ENCODE measurements around the gene GPC2. TPM values are rescaled to one million over a fixed set of nuclear protein-coding genes. Genes with fewer than 3 reads are reported as not detected.
"Not testable (repeated sequence)": the region's sequence is repeated elsewhere in the genome, so short reads cannot be mapped to it uniquely, and the experiment has no call there.

The GPC2 gene
- total RNA-seq, 1 donor from 2014 or later, result 0.77 TPM

DNA sequence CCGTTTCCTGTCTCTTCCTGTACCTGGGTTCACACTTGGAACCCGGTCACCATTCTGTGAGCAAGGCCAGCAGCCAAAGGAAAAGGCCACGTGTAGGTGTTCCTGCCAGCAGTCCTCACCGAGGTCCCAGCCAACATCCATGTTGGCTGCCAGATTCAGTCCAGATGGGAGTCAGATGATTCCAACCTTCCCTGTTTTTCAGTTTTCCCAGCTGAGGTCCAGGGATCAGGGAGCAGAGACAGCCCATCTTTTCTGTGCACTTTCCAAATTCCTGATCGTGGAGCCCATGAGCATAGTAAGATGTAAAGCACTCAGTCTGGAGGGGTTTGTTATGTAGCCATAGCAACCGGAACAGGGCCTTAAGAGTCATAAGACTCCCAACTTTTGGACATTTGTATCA, 38.7 kb upstream of the GPC2 start:
- no peak for ATAC-seq
- Histone ChIP-seq H3K4me1 (no peaks in the 10 kb centered on the region), H3K36me3 (no peaks in the 10 kb centered on the region), H3K9me3 (no peaks in the 10 kb centered on the region), H3K27ac (no peak overlapping the region), H3K4me3 (no peak overlapping the region), H3K27me3 (ENCODE audit: low read depth) (no peaks in the 10 kb centered on the region)
- TF ChIP-seq, protein P1, sequence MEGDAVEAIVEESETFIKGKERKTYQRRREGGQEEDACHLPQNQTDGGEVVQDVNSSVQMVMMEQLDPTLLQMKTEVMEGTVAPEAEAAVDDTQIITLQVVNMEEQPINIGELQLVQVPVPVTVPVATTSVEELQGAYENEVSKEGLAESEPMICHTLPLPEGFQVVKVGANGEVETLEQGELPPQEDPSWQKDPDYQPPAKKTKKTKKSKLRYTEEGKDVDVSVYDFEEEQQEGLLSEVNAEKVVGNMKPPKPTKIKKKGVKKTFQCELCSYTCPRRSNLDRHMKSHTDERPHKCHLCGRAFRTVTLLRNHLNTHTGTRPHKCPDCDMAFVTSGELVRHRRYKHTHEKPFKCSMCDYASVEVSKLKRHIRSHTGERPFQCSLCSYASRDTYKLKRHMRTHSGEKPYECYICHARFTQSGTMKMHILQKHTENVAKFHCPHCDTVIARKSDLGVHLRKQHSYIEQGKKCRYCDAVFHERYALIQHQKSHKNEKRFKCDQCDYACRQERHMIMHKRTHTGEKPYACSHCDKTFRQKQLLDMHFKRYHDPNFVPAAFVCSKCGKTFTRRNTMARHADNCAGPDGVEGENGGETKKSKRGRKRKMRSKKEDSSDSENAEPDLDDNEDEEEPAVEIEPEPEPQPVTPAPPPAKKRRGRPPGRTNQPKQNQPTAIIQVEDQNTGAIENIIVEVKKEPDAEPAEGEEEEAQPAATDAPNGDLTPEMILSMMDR (IDR thresholded peaks at IDR 0.05), result no peak
- intact Hi-C loops (cut with DNase I), result no loop called here
- DNase-seq, result no peak

DNA sequence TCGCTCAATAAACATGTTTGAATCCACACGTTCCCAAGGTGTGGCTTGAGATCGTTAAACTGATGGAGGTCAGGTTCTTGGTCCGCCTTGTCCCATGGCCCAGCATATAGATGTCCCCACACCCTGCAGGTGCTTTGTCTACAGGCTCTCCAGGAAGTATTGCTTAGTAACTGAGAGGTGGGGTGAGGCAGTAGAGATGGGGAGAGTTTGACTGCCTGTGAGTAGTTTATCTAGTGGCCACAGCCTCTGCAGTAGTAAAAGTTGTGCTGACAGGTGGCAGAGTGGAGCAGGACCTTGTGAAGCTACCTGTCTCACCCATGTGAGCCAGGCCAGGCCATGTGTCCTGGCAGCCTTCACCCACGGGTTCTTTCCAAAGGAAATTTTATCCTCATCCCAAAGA, 37.2 kb upstream of the GPC2 start:
- ATAC-seq; H3K27ac ChIP-seq; H3K4me1 ChIP-seq; H3K9me3 ChIP-seq; H3K4me3 ChIP-seq; DNase-seq; H3K27me3 ChIP-seq (ENCODE audit: low read depth); intact Hi-C loops (cut with DNase I); H3K36me3 ChIP-seq: not testable (repeated sequence)

DNA sequence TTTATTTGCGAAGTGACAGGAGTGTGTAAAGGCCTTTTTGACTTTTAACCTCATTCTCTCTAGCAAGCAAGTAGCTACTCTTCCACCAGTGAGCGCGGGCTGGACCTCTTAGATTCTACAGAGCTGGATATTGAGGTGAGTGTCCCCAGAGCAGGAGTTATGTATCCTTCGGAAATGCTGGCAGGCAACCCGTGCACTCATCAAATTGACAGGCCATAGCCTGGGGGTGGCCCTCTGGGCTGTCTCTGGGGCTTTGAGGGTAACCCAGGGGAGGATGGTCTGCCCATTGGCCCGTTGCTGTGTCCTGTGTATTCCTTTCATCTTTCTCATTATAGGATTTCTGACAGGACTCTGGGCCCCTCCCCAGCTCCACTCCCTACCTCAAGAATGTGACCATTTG, 36.5 kb upstream of the GPC2 start:
- Histone ChIP-seq H3K4me1 (no peaks in the 10 kb centered on the region), H3K4me3 (no peak overlapping the region), H3K27me3 (ENCODE audit: low read depth) (no peaks in the 10 kb centered on the region), H3K36me3 (no peaks in the 10 kb centered on the region), H3K9me3 (no peaks in the 10 kb centered on the region), H3K27ac (no peak overlapping the region)
- DNase-seq (no peak), ATAC-seq (no peak)
- TF ChIP-seq, protein P1 (IDR thresholded peaks at IDR 0.05), result no peak
- intact Hi-C loops (cut with DNase I), result no loop called here

DNA sequence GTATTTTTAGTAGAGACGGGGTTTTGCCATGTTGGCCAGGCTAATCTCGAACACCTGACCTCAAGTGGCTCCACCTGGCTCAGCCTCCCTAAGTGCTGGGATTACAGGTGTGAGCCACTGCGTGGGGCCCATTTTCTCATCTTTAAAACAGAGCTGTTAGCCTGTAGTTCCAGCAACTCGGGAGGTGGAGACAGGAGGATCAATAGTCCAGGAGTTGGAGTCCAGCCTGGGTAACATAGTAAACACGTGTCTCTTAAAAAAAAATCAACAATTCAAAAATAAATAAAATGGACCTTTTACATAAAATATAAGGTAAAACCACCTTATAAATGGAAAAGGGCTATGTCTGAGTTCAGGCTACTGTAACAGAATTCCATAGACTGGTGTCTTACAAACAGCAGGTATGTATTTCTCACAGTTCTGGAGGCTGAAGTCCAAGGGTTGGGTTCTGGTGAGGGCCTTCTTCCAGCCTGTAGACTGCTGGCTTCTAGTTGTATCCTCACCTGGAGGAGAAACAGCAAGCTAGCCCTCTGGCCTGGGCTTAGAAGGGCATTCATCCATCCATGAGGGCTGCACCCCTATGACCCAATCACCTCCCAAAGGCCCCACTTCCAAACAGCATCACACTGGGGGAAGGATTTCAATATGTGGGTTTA, 35.6 kb upstream of the GPC2 start:
- TF ChIP-seq, protein P1 (IDR thresholded peaks at IDR 0.05), result no peak
- ATAC-seq (no peak), DNase-seq (no peak)
- H3K4me1 ChIP-seq, result no peaks in the 10 kb centered on the region
- H3K27ac ChIP-seq, result no peak overlapping the region
- no peaks in the 10 kb centered on the region for H3K27me3 ChIP-seq (ENCODE audit: low read depth)
- H3K4me3 ChIP-seq, result no peak overlapping the region
- H3K9me3 ChIP-seq, result no peaks in the 10 kb centered on the region
- H3K36me3 ChIP-seq, result no peaks in the 10 kb centered on the region
- intact Hi-C loops (cut with DNase I), result no loop called here

DNA sequence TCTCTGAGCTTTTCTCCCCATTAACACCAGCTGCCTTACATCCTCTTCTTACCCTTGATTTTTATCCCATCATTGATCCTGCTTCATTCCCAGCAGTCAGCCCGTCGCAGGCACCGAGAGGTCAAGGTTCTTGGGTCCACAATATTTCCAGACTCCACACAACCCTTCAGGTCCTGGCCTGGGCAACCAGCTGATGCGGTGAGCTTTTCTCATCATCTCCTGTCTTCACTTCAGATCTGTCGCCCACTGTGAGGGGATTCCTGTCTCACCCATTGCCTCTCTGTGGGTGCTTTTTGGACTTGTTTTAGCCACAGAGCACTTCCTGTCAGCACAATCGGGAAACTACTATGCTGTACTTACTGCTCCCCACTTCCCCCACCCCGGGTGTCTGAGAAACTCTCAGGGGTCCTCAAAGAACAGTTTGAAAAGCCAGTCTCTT, 34.2 kb upstream of the GPC2 start:
- Histone ChIP-seq H3K4me1 (no peaks in the 10 kb centered on the region), H3K9me3 (no peaks in the 10 kb centered on the region), H3K36me3 (no peaks in the 10 kb centered on the region), H3K4me3 (no peak overlapping the region), H3K27me3 (ENCODE audit: low read depth) (no peaks in the 10 kb centered on the region), H3K27ac (no peak overlapping the region)
- ATAC-seq (no peak), DNase-seq (no peak)
- intact Hi-C loops (cut with DNase I), result no loop called here
- TF ChIP-seq, protein P1 (IDR thresholded peaks at IDR 0.05), result no peak

DNA sequence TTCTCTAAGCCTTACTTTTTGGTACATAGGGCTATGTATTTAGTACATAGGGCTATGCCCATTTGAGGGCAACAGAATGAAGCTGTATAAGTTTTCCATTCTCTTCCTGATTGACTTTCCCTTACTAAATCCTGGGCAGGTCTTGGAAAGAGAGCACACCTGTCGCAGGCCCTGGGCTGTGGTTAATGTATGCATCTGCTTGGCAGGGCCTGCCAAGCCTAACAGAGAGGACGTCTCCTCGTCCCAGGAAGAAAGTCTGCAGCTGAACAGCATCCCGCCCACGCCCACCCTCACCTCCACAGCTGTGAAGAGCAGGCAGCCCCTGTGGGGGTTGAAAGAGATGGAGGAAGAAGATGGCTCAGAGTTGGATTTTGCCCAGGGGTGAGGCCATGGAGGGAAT, 33.6 kb upstream of the GPC2 start:
- TF ChIP-seq, protein P1 (IDR thresholded peaks at IDR 0.05), result no peak
- no peak for DNase-seq
- Histone ChIP-seq H3K27ac (no peak overlapping the region), H3K4me1 (no peaks in the 10 kb centered on the region), H3K27me3 (ENCODE audit: low read depth) (no peaks in the 10 kb centered on the region), H3K4me3 (no peak overlapping the region), H3K9me3 (no peaks in the 10 kb centered on the region), H3K36me3 (no peaks in the 10 kb centered on the region)
- no peak for ATAC-seq
- intact Hi-C loops (cut with DNase I), result no loop called here
